Measurements from ENCODE around the gene ENOX1.

The ENOX1 gene

DNA sequence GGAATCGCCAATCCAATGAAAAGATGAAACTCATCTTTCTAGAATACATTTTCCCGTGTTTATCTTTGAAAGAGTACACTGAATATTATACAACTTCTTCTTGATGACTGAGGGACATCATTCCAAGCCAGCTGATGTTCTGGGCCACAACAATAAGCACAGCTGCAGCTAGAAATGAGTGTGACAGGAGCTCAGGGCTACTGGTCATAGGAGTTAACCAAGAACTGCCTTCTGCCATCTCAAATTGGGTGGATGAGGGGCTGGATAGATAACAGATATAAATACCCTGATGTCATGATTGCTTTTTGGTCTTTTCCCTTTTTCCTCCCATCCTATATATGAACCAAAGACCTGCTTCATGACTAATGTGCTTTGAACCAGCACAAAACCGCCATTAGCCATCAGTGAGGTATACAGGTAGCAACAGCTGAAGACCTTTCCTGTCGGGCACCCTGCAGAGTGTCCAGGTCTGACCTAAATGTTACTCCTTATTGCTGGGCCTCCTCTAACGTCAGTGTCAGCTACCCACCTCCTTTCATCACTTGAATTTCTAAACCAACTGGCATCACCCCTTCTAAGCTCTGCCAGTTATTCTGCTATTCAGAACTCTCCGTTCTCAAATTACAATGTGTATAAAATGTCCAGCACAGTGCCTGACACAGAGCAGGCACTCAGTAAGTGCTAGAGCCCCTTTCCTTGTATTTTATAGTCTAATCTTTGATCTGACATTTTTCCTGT is 178.2 kb downstream of the ENOX1 start:
- DNase-seq (ENCODE audit: low read depth): no peak

- DNase-seq (ENCODE audit: low read depth): no peak
Observed at GRCh38 chr13:43597599-43597945, 189.2 kb downstream of the ENOX1 start.

GRCh38 chr13:43596924-43597598 is 189.7 kb downstream of the ENOX1 start:
- DNase-seq (ENCODE audit: low read depth): no peak

- no peak for DNase-seq (ENCODE audit: low read depth)
Observed at GRCh38 chr13:43596006-43596405, 190.8 kb downstream of the ENOX1 start.

GRCh38 chr13:43587376-43587775 is 199.4 kb downstream of the ENOX1 start:
- no peak for DNase-seq (ENCODE audit: low read depth)

DNA sequence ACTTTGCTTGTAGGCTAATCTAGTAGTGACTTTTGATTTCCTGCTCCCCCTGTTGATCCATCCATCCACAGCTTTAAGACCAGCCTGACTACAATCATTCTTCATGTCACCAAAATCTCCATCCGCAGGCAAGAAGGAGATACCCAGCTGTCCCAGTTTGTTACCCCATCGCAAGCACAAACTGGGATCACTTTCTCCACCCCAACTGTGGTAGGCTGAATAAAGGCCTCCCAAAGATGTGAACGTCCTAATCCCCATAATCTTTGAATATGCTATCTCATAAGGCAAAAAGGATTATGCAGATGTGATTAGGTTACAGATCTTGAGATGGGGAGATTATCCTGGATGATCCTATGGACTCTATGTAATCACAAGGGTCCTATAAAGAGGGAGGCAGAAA is 202.0 kb downstream of the ENOX1 start:
- DNase-seq (ENCODE audit: low read depth): no peak

- no peak for DNase-seq (ENCODE audit: low read depth)
Observed at GRCh38 chr13:43583321-43583720, 203.5 kb downstream of the ENOX1 start.

DNA sequence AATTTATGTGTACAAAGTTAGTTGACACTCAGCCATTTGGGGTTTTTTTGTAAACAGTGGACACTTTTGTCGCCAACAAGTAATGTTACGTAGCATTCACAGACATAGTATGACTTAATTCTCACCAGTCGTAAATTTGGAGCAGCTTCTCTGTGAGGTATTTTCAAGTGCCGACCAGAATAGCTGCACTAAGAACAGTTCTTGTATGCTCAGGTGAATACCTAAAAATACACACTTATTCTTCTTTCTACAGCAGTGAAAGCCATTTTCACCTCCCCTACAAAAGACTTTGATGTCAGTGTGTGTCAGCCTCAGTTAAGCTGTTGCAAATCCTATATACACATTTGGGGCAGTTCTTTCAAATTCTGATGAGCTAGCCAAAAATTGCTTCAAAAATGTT is 206.5 kb downstream of the ENOX1 start:
- DNase-seq (ENCODE audit: low read depth): no peak

- no peak for DNase-seq (ENCODE audit: low read depth)
Observed at GRCh38 chr13:43579321-43579720, 207.5 kb downstream of the ENOX1 start.

DNA sequence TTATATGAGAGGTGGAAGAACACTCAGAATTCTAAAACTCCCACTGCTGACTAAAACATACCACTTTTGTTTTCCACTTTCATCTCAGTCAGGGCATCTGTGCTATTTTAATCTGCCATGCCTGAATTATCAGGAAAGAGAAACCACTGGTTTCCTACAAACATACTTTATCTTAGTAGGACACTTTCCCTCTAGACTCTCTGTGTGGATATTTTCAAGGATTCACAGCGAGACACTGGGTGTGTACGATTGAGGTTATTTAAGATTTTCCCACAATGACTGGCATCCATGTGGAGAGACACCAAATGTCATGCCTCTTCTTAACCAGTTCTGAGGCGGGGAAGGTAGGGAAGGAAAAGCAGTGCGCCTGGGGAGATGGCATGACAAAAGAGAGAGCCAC is 212.2 kb downstream of the ENOX1 start:
- DNase-seq (ENCODE audit: low read depth): no peak

- DNase-seq (ENCODE audit: low read depth): no peak
Observed at GRCh38 chr13:43573802-43574514, 212.8 kb downstream of the ENOX1 start.

DNA sequence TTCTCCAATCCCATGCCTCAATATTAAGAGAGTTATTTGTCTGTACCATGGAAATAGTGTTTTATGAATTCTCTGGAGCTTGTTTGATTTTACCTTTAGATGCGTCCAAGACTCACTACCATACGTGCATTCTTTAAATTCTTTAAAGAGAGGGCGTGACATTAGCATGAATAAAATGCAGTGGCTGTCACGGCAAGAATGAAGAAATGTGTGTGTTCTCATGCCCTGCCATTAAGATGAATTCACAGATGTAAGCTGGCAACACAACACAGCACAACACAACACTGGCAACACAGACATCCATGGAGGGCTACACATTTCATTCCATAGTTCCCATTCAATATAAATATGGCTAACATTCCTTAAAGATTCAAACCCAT is 213.4 kb downstream of the ENOX1 start:
- no peak for DNase-seq (ENCODE audit: low read depth)

DNA sequence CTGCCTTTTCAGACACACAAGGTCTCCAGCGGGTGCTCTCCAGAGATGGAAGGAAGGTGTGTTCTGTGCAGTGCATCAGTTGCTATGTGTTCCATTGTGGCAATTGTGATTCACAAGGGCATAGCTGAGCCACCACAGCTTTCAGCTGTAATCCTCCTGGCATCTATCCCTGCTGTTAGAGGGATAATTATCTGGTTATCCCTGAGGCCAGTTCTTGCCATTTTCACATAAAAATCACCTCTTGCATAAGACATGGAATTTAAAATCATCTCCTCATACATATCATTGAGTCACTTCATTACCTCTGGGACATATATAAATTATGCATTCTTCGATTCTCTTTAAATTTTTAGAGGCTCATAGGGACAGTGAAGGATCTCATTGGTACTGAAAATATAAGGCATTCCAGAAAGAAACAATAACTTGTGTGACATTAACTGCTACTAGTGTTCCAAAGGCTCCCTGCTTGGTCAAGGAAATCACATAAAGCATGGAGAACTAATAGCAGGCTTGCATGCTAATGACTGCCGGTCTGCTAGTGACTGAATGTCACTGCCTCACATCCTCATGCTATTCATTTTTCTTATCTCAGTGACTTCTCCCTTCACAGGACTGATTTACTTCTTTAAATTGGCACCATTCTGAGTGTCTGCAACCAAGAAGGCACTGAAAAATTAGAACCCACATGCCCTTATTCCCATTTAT is 214.0 kb downstream of the ENOX1 start:
- DNase-seq (ENCODE audit: low read depth): no peak

DNA sequence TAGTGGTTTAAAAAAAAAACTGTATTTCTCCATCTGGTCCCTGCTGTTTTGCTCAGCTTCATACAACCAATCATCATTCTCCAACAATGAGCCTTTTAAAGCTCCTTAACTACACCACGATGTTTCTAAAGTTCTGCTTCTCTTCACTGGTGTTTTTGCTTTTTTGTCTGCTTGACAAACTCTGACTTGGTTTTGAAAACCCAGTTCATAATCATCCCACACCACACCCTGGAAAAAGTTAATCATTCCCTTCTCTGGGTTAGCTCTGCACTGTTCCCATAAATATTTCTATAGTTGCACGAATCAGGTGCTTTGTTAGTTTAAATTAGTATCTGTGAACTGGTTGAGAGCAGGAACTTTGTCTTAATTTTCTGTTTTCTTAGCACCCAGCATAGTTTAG is 217.1 kb downstream of the ENOX1 start:
- no peak for DNase-seq (ENCODE audit: low read depth)

- no peak for DNase-seq (ENCODE audit: low read depth)
Observed at GRCh38 chr13:43567608-43568007, 219.2 kb downstream of the ENOX1 start.

GRCh38 chr13:43564952-43565351 is 221.8 kb downstream of the ENOX1 start:
- no peak for DNase-seq (ENCODE audit: low read depth)

- DNase-seq (ENCODE audit: low read depth): no peak
Observed at GRCh38 chr13:43561081-43561480, 225.7 kb downstream of the ENOX1 start.

DNA sequence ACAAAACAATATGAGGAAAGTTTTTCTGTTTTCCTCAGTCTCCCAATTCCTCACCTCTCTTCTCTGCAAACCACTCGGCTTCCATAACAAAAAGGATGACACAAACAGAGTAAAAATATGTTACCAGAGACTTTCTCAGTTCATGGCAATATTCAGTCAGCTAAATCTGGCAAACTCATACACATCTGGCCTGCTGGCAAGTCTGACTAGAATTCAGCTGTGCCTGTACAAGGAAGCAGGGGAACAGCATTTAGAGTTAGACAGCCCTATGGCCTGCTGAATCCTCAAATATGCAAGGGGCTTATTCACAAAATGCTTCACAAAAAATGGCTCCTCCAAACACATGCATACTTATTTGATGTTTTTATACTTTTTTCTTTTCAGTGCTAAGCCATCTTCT is 227.8 kb downstream of the ENOX1 start:
- DNase-seq (ENCODE audit: low read depth): no peak

DNA sequence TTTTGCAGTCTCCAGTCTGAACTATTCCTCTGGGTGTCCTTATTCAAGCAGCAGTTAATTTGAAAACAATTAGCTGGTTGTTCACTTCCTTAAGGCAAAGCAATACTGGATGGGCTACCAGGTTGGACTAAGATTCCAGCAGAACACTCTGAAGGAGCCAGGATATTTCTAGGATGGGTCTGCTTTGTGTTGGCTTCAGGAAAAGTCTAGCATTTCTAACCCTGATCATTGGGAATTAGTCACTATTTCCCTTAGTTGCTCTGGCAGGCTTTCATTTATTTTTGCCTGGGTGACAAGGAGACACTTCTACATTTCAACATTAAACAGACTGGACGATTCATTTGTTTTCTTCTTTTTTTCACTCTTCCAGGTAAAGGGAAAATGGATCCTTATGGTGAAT is 228.4 kb downstream of the ENOX1 start:
- DNase-seq (ENCODE audit: low read depth): no peak

DNA sequence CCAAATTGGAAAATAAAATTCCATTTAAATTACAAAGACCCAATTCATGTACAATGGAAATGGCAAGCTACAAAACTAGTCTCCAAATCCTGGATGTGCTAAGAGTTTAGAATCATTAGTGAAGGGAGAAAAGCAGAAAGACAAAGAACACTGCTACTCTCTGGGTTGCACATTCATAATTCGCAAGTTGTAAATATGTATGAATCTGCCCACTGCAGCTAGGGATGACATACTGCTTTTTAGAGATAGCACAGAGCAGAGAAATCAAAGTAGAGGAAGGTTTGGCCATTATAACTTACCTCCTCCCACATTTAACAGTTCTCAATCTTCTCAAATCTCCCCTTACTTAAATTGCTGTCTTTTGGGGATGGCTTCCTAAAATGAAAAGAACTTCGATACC is 231.1 kb downstream of the ENOX1 start:
- DNase-seq (ENCODE audit: low read depth): no peak

DNA sequence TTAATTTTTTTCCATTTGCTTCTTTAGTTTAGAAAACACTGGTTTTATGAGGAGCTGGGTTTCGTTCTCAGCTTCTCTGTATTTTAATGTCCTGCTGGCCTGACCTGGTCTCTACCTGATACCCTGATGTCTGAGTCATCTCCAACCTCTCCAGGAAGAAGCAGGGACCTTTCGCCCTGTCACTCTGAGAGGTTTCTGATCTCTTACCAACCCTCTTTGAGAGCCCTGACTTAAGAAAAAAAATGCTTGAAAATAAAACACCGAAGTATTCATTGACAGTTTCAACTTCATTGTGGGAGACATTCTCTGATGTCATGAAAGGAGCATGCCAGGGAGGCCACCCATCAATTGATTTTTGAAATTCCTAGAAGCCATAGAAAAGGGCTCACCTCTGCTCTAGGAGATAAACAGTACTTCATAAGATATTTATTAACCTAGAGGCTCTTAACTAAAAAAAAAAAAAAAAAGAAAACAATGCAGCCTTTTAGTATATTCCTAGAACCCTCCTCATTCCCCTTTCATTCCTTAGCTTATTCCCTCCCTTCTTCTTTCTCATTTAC is 234.8 kb downstream of the ENOX1 start:
- DNase-seq (ENCODE audit: low read depth): no peak

- no peak for DNase-seq (ENCODE audit: low read depth)
Observed at GRCh38 chr13:43546816-43547215, 240.0 kb downstream of the ENOX1 start.
